K562 (cell line): ENCODE data around the gene CFL1. TPM values are rescaled to one million over a fixed set of nuclear protein-coding genes. Genes with fewer than 3 reads are reported as not detected.

Experiments
- CHD1 ChIP-seq: fragments of 200-600 bp; sonication (generic); IDR thresholded peaks from one replicate; pipeline ENCODE4 v1.6.1; 2012; ENCODE audit warnings: mild to moderate bottlenecking, moderate library complexity, low read length, inconsistent platforms
- CREBBP ChIP-seq: IDR thresholded peaks from one replicate; pipeline ENCODE4 v1.6.1; 2012; ENCODE audit warnings: low read depth, mild to moderate bottlenecking, control low read depth, inconsistent platforms, low read length
- CTBP1 ChIP-seq: fragments of 450-650 bp; IDR thresholded peaks from 2 replicates; pipeline ENCODE4 v1.6.1; 2016; ENCODE audit warnings: borderline replicate concordance
- CXXC5 ChIP-seq: fragments of 250-450 bp; sonication (Bioruptor Pico); IDR thresholded peaks from 2 replicates; pipeline ENCODE4 v1.8.0; 2022; ENCODE audit warnings: inconsistent platforms, mild to moderate bottlenecking, moderate library complexity
- ETV5 ChIP-seq: sonication (generic); formaldehyde crosslinking; IDR thresholded peaks from 2 replicates; pipeline ENCODE4 v1.4.0; 2020; ENCODE audit warnings: low read depth, mild to moderate bottlenecking, missing genetic modification reagents
- FOS ChIP-seq: IDR thresholded peaks from 3 replicates; pipeline ENCODE4 v1.6.1; 2011; ENCODE audit not compliant: insufficient read length; ENCODE audit errors: extremely low read depth
- GABPB2 ChIP-seq: fragments of 250-450 bp; sonication (Bioruptor Pico); conservative IDR thresholded peaks from 2 replicates; pipeline ENCODE4 v1.5.1; 2021; ENCODE audit warnings: mild to moderate bottlenecking
- HEY1 ChIP-seq: fragments of 250-450 bp; sonication (Bioruptor Pico); IDR thresholded peaks from 2 replicates; pipeline ENCODE4 v1.5.0; 2020; ENCODE audit warnings: mild to moderate bottlenecking, moderate library complexity, borderline replicate concordance
- HSF4 ChIP-seq: fragments of 250-450 bp; sonication (Bioruptor Pico); IDR thresholded peaks from 2 replicates; pipeline ENCODE4 v2.1.2; 2022; ENCODE audit warnings: mild to moderate bottlenecking, moderate library complexity, borderline replicate concordance
- KLF10 ChIP-seq: fragments of 250-450 bp; sonication (Bioruptor Pico); IDR thresholded peaks from 2 replicates; pipeline ENCODE4 v1.6.1; 2021; ENCODE audit warnings: matching md5 sums
- LARP7 ChIP-seq: fragments of 450-650 bp; IDR thresholded peaks from 2 replicates; pipeline ENCODE4 v1.6.1; 2016
- NCOA1 ChIP-seq: fragments of 450-650 bp; IDR thresholded peaks from 2 replicates; pipeline ENCODE4 v1.6.1; 2016; ENCODE audit warnings: low read depth
- NCOR1 ChIP-seq: fragments of 450-650 bp; IDR thresholded peaks from 2 replicates; pipeline ENCODE4 v1.6.1; 2016; ENCODE audit warnings: mild to moderate bottlenecking, moderate library complexity
- NR0B1 ChIP-seq: fragments of 450-650 bp; IDR thresholded peaks from one replicate; pipeline ENCODE4 v1.6.1; 2018; ENCODE audit warnings: mild to moderate bottlenecking, moderate library complexity; ENCODE audit not compliant: partially characterized antibody
- PHF21A ChIP-seq: fragments of 450-650 bp; IDR thresholded peaks from 2 replicates; pipeline ENCODE4 v1.6.1; 2017; ENCODE audit warnings: low read depth, borderline replicate concordance
- RBM15 ChIP-seq: fragments of 200-400 bp; formaldehyde crosslinking; IDR thresholded peaks from 2 replicates; pipeline ENCODE4 v1.6.1; 2018; ENCODE audit warnings: mild to moderate bottlenecking, low read length, moderate library complexity; ENCODE audit not compliant: insufficient read depth
- SAFB ChIP-seq: fragments of 200-400 bp; formaldehyde crosslinking; IDR thresholded peaks from 2 replicates; pipeline ENCODE4 v1.6.1; 2017; ENCODE audit warnings: low read depth, low read length, borderline replicate concordance
- SIX5 ChIP-seq, 2 experiments: IDR thresholded peaks; 2 replicates each; pipeline ENCODE4 v1.6.1; 2011; ENCODE audit warnings: low read length in 2 of 2, borderline replicate concordance in 1 of 2, low read depth in 1 of 2, mild to moderate bottlenecking in 1 of 2, moderate library complexity in 1 of 2; ENCODE audit not compliant: insufficient read depth in 1 of 2
- SMARCE1 ChIP-seq: fragments of 450-650 bp; IDR thresholded peaks from 2 replicates; pipeline ENCODE4 v1.7.1; 2016; ENCODE audit warnings: mild to moderate bottlenecking
- SREBF1 ChIP-seq: fragments of 150-350 bp; IDR thresholded peaks from 2 replicates; pipeline ENCODE4 v1.6.1; 2014; ENCODE audit warnings: antibody characterized with exemption, low read depth, low read length, borderline replicate concordance
- SRF ChIP-seq, 2 experiments: fragments of 250-450, 450-650 bp in 1 of 2; sonication (Bioruptor Pico) in 1 of 2; sonication (generic) in 1 of 2; formaldehyde crosslinking; IDR thresholded peaks; 2 replicates each; pipeline versions ENCODE4 v1.5.0 to v1.5.1; 2020 to 2022; ENCODE audit warnings: mild to moderate bottlenecking in 1 of 2, missing genetic modification reagents in 1 of 2
- TAF15 ChIP-seq: fragments of 200-400 bp; formaldehyde crosslinking; IDR thresholded peaks from 2 replicates; pipeline ENCODE4 v1.6.1; 2017; ENCODE audit warnings: mild to moderate bottlenecking, low read depth, low read length, moderate library complexity
- TAL1 ChIP-seq: fragments of 450-650 bp; IDR thresholded peaks from 2 replicates; pipeline ENCODE4 v1.6.1; 2016; ENCODE audit warnings: mild to moderate bottlenecking
- TBP ChIP-seq: optimal IDR thresholded peaks from 2 replicates; pipeline ENCODE3; 2011; ENCODE audit warnings: low read depth, low read length, improper control_type of control experiment
- TEAD1 ChIP-seq, 2 experiments: fragments of 450-650 bp in 1 of 2; sonication (generic) in 1 of 2; formaldehyde crosslinking; IDR thresholded peaks; 2 replicates each; pipeline versions ENCODE4 v1.4.0 to v1.8.0; 2020 to 2022; ENCODE audit warnings: mild to moderate bottlenecking in 2 of 2, missing genetic modification reagents in 1 of 2
- U2AF2 ChIP-seq: fragments of 200-400 bp; formaldehyde crosslinking; optimal IDR thresholded peaks from 2 replicates; pipeline ENCODE3; 2017; ENCODE audit warnings: low read depth, mild to moderate bottlenecking, low read length
- ZNF134 ChIP-seq: fragments of 250-450 bp; sonication (Bioruptor Pico); conservative IDR thresholded peaks from 2 replicates; pipeline ENCODE4 v1.4.0; 2020
- ZNF561 ChIP-seq: fragments of 450-650 bp; formaldehyde crosslinking; conservative IDR thresholded peaks from 2 replicates; pipeline ENCODE4 v1.4.0; 2020; ENCODE audit warnings: mild to moderate bottlenecking, moderate library complexity
- ZSCAN29 ChIP-seq: fragments of 450-650 bp; IDR thresholded peaks from 2 replicates; pipeline ENCODE4 v1.6.1; 2017
- polyA plus RNA-seq, 8 experiments: library from polyadenylated mRNA; depleted of rRNA in 4 of 8; stranded (reverse) in 5 of 8; unstranded in 3 of 8; fragments of >200 nt; fragmentation: Nextera tagmentation in 2 of 8; fragmentation: Illumina TruSeq in 1 of 8; extraction: Ambion mirVana in 2 of 8; extraction: Trizol in 1 of 8; gene quantifications; 2 replicates each; pipeline versions ENCODE4 v1.2.1 to v1.2.3, GENCODE V29; 2011 to 2014; ENCODE audit warnings: inconsistent platforms in 1 of 8, missing spikeins in 1 of 8
- total RNA-seq, 7 experiments: library from RNA; depleted of rRNA in 6 of 7; stranded (reverse); fragments of >200 nt in 6 of 7; fragmentation: Illumina TruSeq in 2 of 7; extraction: Trizol in 2 of 7; gene quantifications; 2 replicates each; pipeline versions ENCODE4 v1.2.1 to v1.2.3, GENCODE V29; 2011 to 2021; ENCODE audit warnings: low replicate concordance in 1 of 7
- TF ChIP-seq, protein P1 (sequence below): fragments of 450-650 bp; conservative IDR thresholded peaks from 2 replicates; pipeline ENCODE4 v1.6.1; 2016; ENCODE audit warnings: missing genetic modification characterization, low read depth, mild to moderate bottlenecking, missing compliant biosample characterization, moderate library complexity

CFL1 gene
- total and polyA plus RNA-seq, 9 of the 15 experiments (the other 6 are each of a cell fraction or from before 2014, with no cell fraction given): 105 to 1,101 (median 859) TPM

GRCh38 chr11:65857853-65858680, at the start of gene CFL1 (continued):
- TF ChIP-seq HSF4 (no peak), NCOA1 (no peak), ZNF561 (CRISPR knock-in tag) (no peak), ZSCAN29 (no peak), GABPB2 (CRISPR knock-in tag) (no peak), FOS (no peak), SREBF1 (no peak; the same call in 1 of the 2 replicates), TBP (no peak), CXXC5 (CRISPR knock-in tag) (peak; percentile 73), SRF (CRISPR knock-in tag; IDR thresholded peaks at IDR 0.05) (peak; percentile 11 to 72; a peak in 2 of 4 replicates), PHF21A (no peak), RBM15 (no peak), HEY1 (no peak), SMARCE1 (no peak), U2AF2 (no peak), LARP7 (no peak), NCOR1 (peak; percentile 47), CREBBP (no peak), KLF10 (CRISPR knock-in tag) (no peak), TAF15 (no peak), SAFB (no peak), TEAD1 (CRISPR knock-in tag; IDR thresholded peaks at IDR 0.05) (peak; percentile 32 to 45; a peak in 1 of 4 replicates), CHD1 (no peak), SIX5 (IDR thresholded peaks at IDR 0.05; ENCODE audit: borderline replicate concordance in 1 of 2, insufficient read depth in 1 of 2, low read depth in 1 of 2, low read length in 2 of 2) (peak; percentile 88 to 92), CTBP1 (peak; percentile 85), ETV5 (CRISPR knock-in tag) (no peak; the same call in 1 of the 2 replicates), ZNF134 (no peak), TAL1 (no peak), NR0B1 (no peak)
- TF ChIP-seq, protein P1, sequence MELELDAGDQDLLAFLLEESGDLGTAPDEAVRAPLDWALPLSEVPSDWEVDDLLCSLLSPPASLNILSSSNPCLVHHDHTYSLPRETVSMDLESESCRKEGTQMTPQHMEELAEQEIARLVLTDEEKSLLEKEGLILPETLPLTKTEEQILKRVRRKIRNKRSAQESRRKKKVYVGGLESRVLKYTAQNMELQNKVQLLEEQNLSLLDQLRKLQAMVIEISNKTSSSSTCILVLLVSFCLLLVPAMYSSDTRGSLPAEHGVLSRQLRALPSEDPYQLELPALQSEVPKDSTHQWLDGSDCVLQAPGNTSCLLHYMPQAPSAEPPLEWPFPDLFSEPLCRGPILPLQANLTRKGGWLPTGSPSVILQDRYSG: no peak
